Kidney (tissue), 14 donors: ENCODE results near the gene ACSF3. TPM values are rescaled to one million over a fixed set of nuclear protein-coding genes. Genes with fewer than 3 reads are reported as not detected.
A peak's percentile ranks its signal among the peaks of the same experiment; 100 is the strongest.

Experiments used
- DNase-seq, 5 donors: peaks; one replicate each; pipeline ENCODE4 v3.0.0-alpha.2; 2013 to 2020
- FAIRE-seq: peaks from 2 replicates; lab custom pipeline; 2012; peaks lifted over from hg19 to GRCh38; lab: Jason Lieb, UNC
- H3K27ac ChIP-seq, 2 donors: one replicate each; pipeline ENCODE4 v1.7.0; 2013; ENCODE audit warnings: low read depth in 2 of 2, low read length in 2 of 2, inconsistent platforms in 1 of 2
- H3K27me3 ChIP-seq: one replicate; pipeline ENCODE4 v1.7.1; 2013; ENCODE audit warnings: low read length, inconsistent platforms; ENCODE audit not compliant: control insufficient read depth, insufficient read depth
- H3K36me3 ChIP-seq, 3 donors: one replicate each; pipeline versions ENCODE4 v1.7.0 to v1.7.1; 2013; ENCODE audit warnings: low read length in 3 of 3, control low read depth in 1 of 3, inconsistent platforms in 1 of 3; ENCODE audit not compliant: insufficient read depth in 3 of 3, control insufficient read depth in 2 of 3
- H3K4me1 ChIP-seq, 3 donors: one replicate each; pipeline versions ENCODE4 v1.7.0 to v1.7.1; 2013; ENCODE audit warnings: low read length in 3 of 3, inconsistent platforms in 1 of 3, low read depth in 1 of 3; ENCODE audit not compliant: control insufficient read depth in 2 of 3, insufficient read depth in 2 of 3
- H3K4me3 ChIP-seq, 3 donors: one replicate each; pipeline versions ENCODE4 v1.7.0 to v1.8.1; 2013; ENCODE audit warnings: low read length in 3 of 3, control low read depth in 1 of 3, inconsistent platforms in 1 of 3
- H3K9ac ChIP-seq, 3 donors: one replicate each; pipeline versions ENCODE4 v1.7.0 to v1.7.1; 2013; ENCODE audit warnings: low read length in 3 of 3, control low read depth in 1 of 3, inconsistent platforms in 1 of 3
- H3K9me3 ChIP-seq, 3 donors: one replicate each; pipeline versions ENCODE4 v1.7.0 to v1.7.1; 2013; ENCODE audit warnings: low read length in 3 of 3, control low read depth in 1 of 3, inconsistent platforms in 1 of 3; ENCODE audit not compliant: control insufficient read depth in 2 of 3, insufficient read depth in 1 of 3
- CTCF ChIP-seq: IDR thresholded peaks from 3 replicates; pipeline ENCODE4 v1.5.1; 2012; ENCODE audit warnings: mild to moderate bottlenecking, moderate library complexity, borderline replicate concordance; ENCODE audit not compliant: insufficient read depth; ENCODE audit errors: extremely low read depth
- intact Hi-C: fragments of 100-400 bp; cut with DNase I; formaldehyde crosslinking; loops from one replicate; pipeline ENCODE4 v1.11.1; 2022
- polyA plus RNA-seq: library from polyadenylated mRNA; stranded (reverse); fragments of 350-450 nt; fragmentation: Illumina TruSeq; extraction: RNeasy Lipid Tissue Mini Kit (QIAGEN cat#74804); gene quantifications from one replicate; pipeline ENCODE4 v1.2.3, GENCODE V29; 2014; ENCODE audit warnings: low read depth, low replicate concordance; ENCODE audit not compliant: insufficient read depth
- total RNA-seq: library from RNA; stranded (reverse); fragmentation: NEBNext Ultra II Directional; extraction: Animal tissue kit (Norgen Biotek cat#: 25700); gene quantifications from one replicate; pipeline ENCODE4 v1.2.1, GENCODE V29; 2021
- donor health status: control.
- donor health status: control.
- donor health status: control.
- donor health status: control.
- donor health status: control.
- donor health status: DM: yes; HTN: yes; CAD: no.
- donor health status: Normal renal cell carcinoma (clear cell type).

The ACSF3 gene
- total and polyA plus RNA-seq, 2 donors from 2014 or later: 33.2 to 39.0 TPM

- Histone ChIP-seq H3K4me3 (no peak overlapping the region), H3K27me3 (no peaks in the 10 kb centered on the region), H3K4me1 (peaks cover 0 to 9% (median 0%) of the 10 kb centered on the region in 3 donors), H3K9me3 (no peaks in the 10 kb centered on the region), H3K9ac (no peak overlapping the region), H3K27ac (no peak overlapping the region), H3K36me3 (no peaks in the 10 kb centered on the region)
- FAIRE-seq (no peak), DNase-seq (peak; percentile 89 to 96 (median 93))
- intact Hi-C loops: no loop called here
- peak; percentile 64 for TF ChIP-seq CTCF
These were observed 73.8 kb downstream of the ACSF3 start for GRCh38 chr16:89167425-89167941.

GRCh38 chr16:89168381-89169189, 74.9 kb downstream of the ACSF3 start:
- Histone ChIP-seq H3K27me3 (no peaks in the 10 kb centered on the region), H3K9ac (no peak overlapping the region), H3K4me3 (no peak overlapping the region), H3K36me3 (no peaks in the 10 kb centered on the region), H3K4me1 (peaks cover 0 to 9% (median 0%) of the 10 kb centered on the region in 3 donors), H3K9me3 (no peaks in the 10 kb centered on the region), H3K27ac (no peak overlapping the region)
- DNase-seq (peak in 1 of 5 donors; percentile 76), FAIRE-seq (no peak)
- intact Hi-C loops: no loop called here
- no peak for TF ChIP-seq CTCF

- Histone ChIP-seq H3K9me3 (no peaks in the 10 kb centered on the region), H3K4me1 (peaks cover 0 to 9% (median 0%) of the 10 kb centered on the region in 3 donors), H3K4me3 (no peak overlapping the region), H3K36me3 (no peaks in the 10 kb centered on the region), H3K27ac (no peak overlapping the region), H3K9ac (no peak overlapping the region), H3K27me3 (no peaks in the 10 kb centered on the region)
- intact Hi-C loops: no loop called here
- DNase-seq: peak in 1 of 5 donors; percentile 81
- no peak for TF ChIP-seq CTCF
- no peak for FAIRE-seq
These were observed 76.1 kb downstream of the ACSF3 start for GRCh38 chr16:89169778-89170177.
